Sigmoid colon (tissue), 7 donors: Measurements from ENCODE around the gene FAM53C. TPM values are rescaled to one million over a fixed set of nuclear protein-coding genes. Genes with fewer than 3 reads are reported as not detected.
"Not testable (repeated sequence)": the region's sequence is repeated elsewhere in the genome, so short reads cannot be mapped to it uniquely, and the experiment has no call there.

Experiments used
- DNase-seq: peaks from one replicate; pipeline ENCODE4 v3.0.0-alpha.2; 2019
- H3K27ac ChIP-seq, 4 donors: fragments of 200-600 bp; sonication (generic); one replicate each; pipeline ENCODE4 v1.5.1; 2016 to 2019; ENCODE audit warnings: mild to moderate bottlenecking in 1 of 4
- H3K27me3 ChIP-seq, 3 donors: fragments of 200-600 bp; sonication (generic); one replicate each; pipeline ENCODE4 v1.5.1; 2019; ENCODE audit warnings: mild to moderate bottlenecking in 1 of 3
- H3K36me3 ChIP-seq, 4 donors: fragments of 200-600 bp; sonication (generic); one replicate each; pipeline ENCODE4 v1.5.1; 2016 to 2019
- H3K4me1 ChIP-seq, 4 donors: fragments of 200-600 bp; sonication (generic); one replicate each; pipeline ENCODE4 v1.5.1; 2017 to 2019
- H3K4me3 ChIP-seq, 4 donors: fragments of 200-600 bp; sonication (generic); one replicate each; pipeline ENCODE4 v1.5.1; 2017 to 2019; ENCODE audit warnings: mild to moderate bottlenecking in 2 of 4, moderate library complexity in 1 of 4
- H3K9me3 ChIP-seq, 4 donors: fragments of 200-600 bp in 3 of 4; sonication (generic) in 3 of 4; one replicate each; pipeline versions ENCODE4 v1.5.1 to v1.6.1; 2013 to 2019
- CTCF ChIP-seq, 4 experiments: fragments of 450-650 bp in 3 of 4; fragments of 200-600 bp in 1 of 4; IDR thresholded peaks; one replicate each; pipeline ENCODE4 v1.5.1; 2016 to 2019; ENCODE audit warnings: antibody characterized with exemption in 4 of 4, mild to moderate bottlenecking in 3 of 4, moderate library complexity in 2 of 4
- EP300 ChIP-seq, 4 donors: sonication (generic); formaldehyde crosslinking; IDR thresholded peaks; one replicate each; pipeline ENCODE4 v1.6.1; 2017; ENCODE audit warnings: antibody characterized with exemption in 4 of 4
- POLR2A ChIP-seq, 2 donors: fragments of 450-650 bp; IDR thresholded peaks; one replicate each; pipeline ENCODE4 v1.6.1; 2016; ENCODE audit warnings: antibody characterized with exemption in 2 of 2, mild to moderate bottlenecking in 2 of 2, moderate library complexity in 2 of 2
- POLR2AphosphoS5 ChIP-seq, 4 donors: sonication (generic); formaldehyde crosslinking; IDR thresholded peaks; one replicate each; pipeline ENCODE4 v1.6.1; 2017; ENCODE audit warnings: antibody characterized with exemption in 4 of 4
- WGBS, 2 donors: extraction: QIAGEN DNeasy Blood & Tissue Kit; methylation state at CpG; one replicate each; pipeline ENCODE4 v1.1.7; 2013; 5-methylcytosine and 5-hydroxymethylcytosine counted together
- intact Hi-C: fragments of 100-400 bp; cut with DNase I; formaldehyde crosslinking; loops from one replicate; pipeline ENCODE4 v1.15.1; 2023
- polyA plus RNA-seq, 3 donors: library from polyadenylated mRNA; stranded (reverse); fragments of 200-250 nt; gene quantifications; one replicate each; pipeline ENCODE4 v1.2.3, GENCODE V29; 2013
- total RNA-seq, 4 donors: library from RNA; depleted of rRNA; stranded (reverse); fragments of >200 nt; gene quantifications; one replicate each; pipeline ENCODE4 v1.1.0, GENCODE V29; 2016
- donor health status: healthy with polysubstance abuse.
- donor health status: Bipolar disorder and iron deficiency.
- donor health status: healthy.

FAM53C gene
- total and polyA plus RNA-seq, 7 donors, result 6.0 to 28.5 (median 26.8) TPM

- TF ChIP-seq EP300 (IDR thresholded peaks at IDR 0.05), result no peak
- no peak for TF ChIP-seq POLR2AphosphoS5 (IDR thresholded peaks at IDR 0.05)
- TF ChIP-seq CTCF (IDR thresholded peaks at IDR 0.05), result no peak
- no peak for TF ChIP-seq POLR2A (IDR thresholded peaks at IDR 0.05)
- Histone ChIP-seq H3K27ac (no peak overlapping the region), H3K9me3 (no peaks in the 10 kb centered on the region), H3K27me3 (no peaks in the 10 kb centered on the region), H3K4me3 (no peak overlapping the region), H3K4me1 (peaks cover 0 to 38% (median 22%) of the 10 kb centered on the region in 4 donors), H3K36me3 (peaks cover 2 to 49% (median 34%) of the 10 kb centered on the region in 4 donors)
- DNase-seq, result no peak
- intact Hi-C loops, result no loop called here
- 72 to 93% methylated on average over 5 of the region's 5 CpGs for WGBS, 2 donors
These were observed 34.6 kb downstream of the FAM53C start for GRCh38 chr5:138372653-138373052.

GRCh38 chr5:138382347-138382746, 44.3 kb downstream of the FAM53C start:
- Histone ChIP-seq H3K36me3 (peaks cover 17 to 100% (median 62%) of the 10 kb centered on the region in 4 donors), H3K27ac (no peak overlapping the region), H3K4me3 (no peak overlapping the region), H3K27me3 (no peaks in the 10 kb centered on the region), H3K4me1 (no peaks in the 10 kb centered on the region), H3K9me3 (no peaks in the 10 kb centered on the region)
- TF ChIP-seq CTCF (IDR thresholded peaks at IDR 0.05) (no peak), EP300 (IDR thresholded peaks at IDR 0.05) (no peak), POLR2AphosphoS5 (IDR thresholded peaks at IDR 0.05) (no peak), POLR2A (IDR thresholded peaks at IDR 0.05) (no peak)
- DNase-seq, result no peak
- 88 to 97% methylated on average over 8 of the region's 8 CpGs for WGBS, 2 donors
- intact Hi-C loops, result no loop called here

GRCh38 chr5:138385660-138386059, 47.6 kb downstream of the FAM53C start:
- intact Hi-C loops, result no loop called here
- TF ChIP-seq EP300 (IDR thresholded peaks at IDR 0.05) (no peak), POLR2AphosphoS5 (IDR thresholded peaks at IDR 0.05) (no peak), POLR2A (IDR thresholded peaks at IDR 0.05) (no peak), CTCF (IDR thresholded peaks at IDR 0.05) (no peak)

GRCh38 chr5:138386290-138386689, 48.2 kb downstream of the FAM53C start:
- Histone ChIP-seq H3K4me1 (no peaks in the 10 kb centered on the region), H3K9me3 (no peaks in the 10 kb centered on the region), H3K36me3 (peaks cover 16 to 88% (median 47%) of the 10 kb centered on the region in 4 donors), H3K27me3 (no peaks in the 10 kb centered on the region), H3K4me3 (no peak overlapping the region), H3K27ac (no peak overlapping the region)
- intact Hi-C loops, result no loop called here
- TF ChIP-seq CTCF (IDR thresholded peaks at IDR 0.05) (no peak), EP300 (IDR thresholded peaks at IDR 0.05) (no peak), POLR2A (IDR thresholded peaks at IDR 0.05) (no peak), POLR2AphosphoS5 (IDR thresholded peaks at IDR 0.05) (no peak)
- WGBS, 2 donors, result 94 to 96% methylated on average over 10 of the region's 10 CpGs
- no peak for DNase-seq

More at GRCh38 chr5:138385660-138386059, 47.6 kb downstream of the FAM53C start:
- no peaks in the 10 kb centered on the region for H3K27me3 ChIP-seq
- H3K4me3 ChIP-seq, result no peak overlapping the region
- WGBS, 2 donors, result 94 to 95% methylated on average over 1 of the region's 1 CpG
- no peak for DNase-seq
- H3K27ac ChIP-seq, result no peak overlapping the region
- H3K9me3 ChIP-seq, result no peaks in the 10 kb centered on the region
- no peaks in the 10 kb centered on the region for H3K4me1 ChIP-seq
- H3K36me3 ChIP-seq, result peaks cover 13 to 88% (median 48%) of the 10 kb centered on the region in 4 donors

GRCh38 chr5:138389332-138389731, 51.3 kb downstream of the FAM53C start:
- TF ChIP-seq POLR2A (IDR thresholded peaks at IDR 0.05) (no peak), EP300 (IDR thresholded peaks at IDR 0.05) (no peak), CTCF (IDR thresholded peaks at IDR 0.05) (no peak)
- WGBS, 2 donors, result 92 to 98% methylated on average over 3 of the region's 3 CpGs
- intact Hi-C loops, result no loop called here
- no peak overlapping the region for H3K27ac ChIP-seq
- H3K9me3 ChIP-seq, result no peaks in the 10 kb centered on the region
- no peaks in the 10 kb centered on the region for H3K4me1 ChIP-seq
- no peak overlapping the region for H3K4me3 ChIP-seq
- H3K36me3 ChIP-seq, result peaks cover 30 to 88% (median 53%) of the 10 kb centered on the region in 4 donors
- no peaks in the 10 kb centered on the region for H3K27me3 ChIP-seq
- DNase-seq, result no peak

GRCh38 chr5:138389911-138390310, 51.8 kb downstream of the FAM53C start:
- H3K36me3 ChIP-seq, result peaks cover 34 to 88% (median 53%) of the 10 kb centered on the region in 4 donors
- H3K27me3 ChIP-seq, H3K9me3 ChIP-seq, H3K4me3 ChIP-seq, H3K27ac ChIP-seq, DNase-seq, H3K4me1 ChIP-seq, intact Hi-C loops: not testable (repeated sequence)
- WGBS, 2 donors, result 95 to 97% methylated on average over 10 of the region's 10 CpGs
